WERI-Rb-1 (cell line): ENCODE data around the gene SOD1.

Source experiments
- DNase-seq: peaks from one replicate; pipeline ENCODE4 v3.0.0-alpha.2; 2020
- H3K27ac ChIP-seq: fragments of 250-450 bp; sonication (Bioruptor Pico); 2 replicates; pipeline ENCODE4 v1.5.1; 2020; ENCODE audit warnings: mild to moderate bottlenecking, moderate library complexity
- H3K27me3 ChIP-seq: fragments of 250-450 bp; sonication (Bioruptor Pico); 2 replicates; pipeline ENCODE4 v1.5.1; 2021; ENCODE audit warnings: mild to moderate bottlenecking, low read depth, moderate library complexity; ENCODE audit not compliant: insufficient read depth, severe bottlenecking
- H3K36me3 ChIP-seq: fragments of 250-450 bp; sonication (Bioruptor Pico); 2 replicates; pipeline ENCODE4 v1.5.1; 2020; ENCODE audit warnings: mild to moderate bottlenecking, moderate library complexity
- H3K4me3 ChIP-seq: 2 replicates; pipeline ENCODE4 v1.5.1; 2011; ENCODE audit warnings: low read depth, mild to moderate bottlenecking, control low read depth, low read length
- H3K9me3 ChIP-seq: fragments of 250-450 bp; sonication (Bioruptor Pico); 2 replicates; pipeline ENCODE4 v1.5.1; 2021; ENCODE audit warnings: mild to moderate bottlenecking, moderate library complexity; ENCODE audit not compliant: severe bottlenecking
- TF ChIP-seq, protein P1 (sequence below): IDR thresholded peaks from 2 replicates; pipeline ENCODE4 v1.5.1; 2011; ENCODE audit warnings: low read depth, mild to moderate bottlenecking, control low read depth, inconsistent platforms, low read length

SOD1 gene

DNA sequence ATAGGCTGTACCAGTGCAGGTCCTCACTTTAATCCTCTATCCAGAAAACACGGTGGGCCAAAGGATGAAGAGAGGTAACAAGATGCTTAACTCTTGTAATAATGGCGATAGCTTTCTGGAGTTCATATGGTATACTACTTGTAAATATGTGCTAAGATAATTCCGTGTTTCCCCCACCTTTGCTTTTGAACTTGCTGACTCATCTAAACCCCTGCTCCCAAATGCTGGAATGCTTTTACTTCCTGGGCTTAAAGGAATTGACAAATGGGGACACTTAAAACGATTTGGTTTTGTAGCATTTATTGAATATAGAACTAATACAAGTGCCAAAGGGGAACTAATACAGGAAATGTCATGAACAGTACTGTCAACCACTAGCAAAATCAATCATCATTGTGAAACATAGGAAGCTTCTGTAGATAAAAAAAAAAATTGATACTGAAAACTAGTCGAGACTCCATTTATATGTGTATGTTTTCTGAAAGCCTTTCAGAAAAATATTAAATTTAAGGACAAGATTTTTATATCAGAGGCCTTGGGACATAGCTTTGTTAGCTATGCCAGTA, 7.0 kb downstream of the SOD1 start:
- Histone ChIP-seq H3K4me3 (no peak overlapping the region), H3K9me3 (no peaks in the 10 kb centered on the region), H3K27ac (no peak overlapping the region), H3K27me3 (no peaks in the 10 kb centered on the region), H3K36me3 (peaks cover 92% of the 10 kb centered on the region)
- TF ChIP-seq, protein P1, sequence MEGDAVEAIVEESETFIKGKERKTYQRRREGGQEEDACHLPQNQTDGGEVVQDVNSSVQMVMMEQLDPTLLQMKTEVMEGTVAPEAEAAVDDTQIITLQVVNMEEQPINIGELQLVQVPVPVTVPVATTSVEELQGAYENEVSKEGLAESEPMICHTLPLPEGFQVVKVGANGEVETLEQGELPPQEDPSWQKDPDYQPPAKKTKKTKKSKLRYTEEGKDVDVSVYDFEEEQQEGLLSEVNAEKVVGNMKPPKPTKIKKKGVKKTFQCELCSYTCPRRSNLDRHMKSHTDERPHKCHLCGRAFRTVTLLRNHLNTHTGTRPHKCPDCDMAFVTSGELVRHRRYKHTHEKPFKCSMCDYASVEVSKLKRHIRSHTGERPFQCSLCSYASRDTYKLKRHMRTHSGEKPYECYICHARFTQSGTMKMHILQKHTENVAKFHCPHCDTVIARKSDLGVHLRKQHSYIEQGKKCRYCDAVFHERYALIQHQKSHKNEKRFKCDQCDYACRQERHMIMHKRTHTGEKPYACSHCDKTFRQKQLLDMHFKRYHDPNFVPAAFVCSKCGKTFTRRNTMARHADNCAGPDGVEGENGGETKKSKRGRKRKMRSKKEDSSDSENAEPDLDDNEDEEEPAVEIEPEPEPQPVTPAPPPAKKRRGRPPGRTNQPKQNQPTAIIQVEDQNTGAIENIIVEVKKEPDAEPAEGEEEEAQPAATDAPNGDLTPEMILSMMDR, result no peak
- no peak for DNase-seq

DNA sequence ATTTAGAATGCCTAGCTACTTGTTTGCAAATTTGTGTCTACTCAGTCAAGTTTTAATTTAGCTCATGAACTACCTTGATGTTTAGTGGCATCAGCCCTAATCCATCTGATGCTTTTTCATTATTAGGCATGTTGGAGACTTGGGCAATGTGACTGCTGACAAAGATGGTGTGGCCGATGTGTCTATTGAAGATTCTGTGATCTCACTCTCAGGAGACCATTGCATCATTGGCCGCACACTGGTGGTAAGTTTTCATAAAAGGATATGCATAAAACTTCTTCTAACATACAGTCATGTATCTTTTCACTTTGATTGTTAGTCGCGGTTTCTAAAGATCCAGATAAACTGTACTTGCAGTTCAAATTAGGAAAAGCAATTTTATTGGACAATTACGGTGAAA, 7.6 kb downstream of the SOD1 start:
- H3K27ac ChIP-seq, result no peak overlapping the region
- no peak overlapping the region for H3K4me3 ChIP-seq
- no peak for DNase-seq
- peaks cover 92% of the 10 kb centered on the region for H3K36me3 ChIP-seq
- TF ChIP-seq, protein P1, result no peak
- H3K9me3 ChIP-seq, result no peaks in the 10 kb centered on the region
- no peaks in the 10 kb centered on the region for H3K27me3 ChIP-seq

DNA sequence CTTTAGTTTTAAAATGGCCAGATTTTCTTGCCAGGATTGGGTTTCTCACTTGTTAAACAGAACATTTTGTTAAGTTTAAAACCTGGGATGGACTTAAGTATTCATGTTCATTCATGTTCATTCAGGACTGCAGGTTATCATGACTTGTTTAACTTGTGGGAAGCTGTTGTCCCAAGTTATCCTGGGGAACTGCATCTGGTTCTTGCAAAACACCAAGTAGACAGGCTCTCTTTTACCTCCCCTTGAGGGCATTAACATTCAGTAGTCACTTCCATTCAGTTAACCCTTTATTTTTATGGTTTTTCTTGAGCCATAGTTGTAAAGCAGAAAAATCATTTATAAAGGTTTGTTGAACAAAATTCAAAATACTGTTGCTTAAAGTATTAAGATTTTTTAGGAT, 8.1 kb downstream of the SOD1 start:
- no peaks in the 10 kb centered on the region for H3K27me3 ChIP-seq
- peaks cover 93% of the 10 kb centered on the region for H3K36me3 ChIP-seq
- no peaks in the 10 kb centered on the region for H3K9me3 ChIP-seq
- DNase-seq, result no peak
- no peak overlapping the region for H3K27ac ChIP-seq
- TF ChIP-seq, protein P1, result no peak
- no peak overlapping the region for H3K4me3 ChIP-seq

DNA sequence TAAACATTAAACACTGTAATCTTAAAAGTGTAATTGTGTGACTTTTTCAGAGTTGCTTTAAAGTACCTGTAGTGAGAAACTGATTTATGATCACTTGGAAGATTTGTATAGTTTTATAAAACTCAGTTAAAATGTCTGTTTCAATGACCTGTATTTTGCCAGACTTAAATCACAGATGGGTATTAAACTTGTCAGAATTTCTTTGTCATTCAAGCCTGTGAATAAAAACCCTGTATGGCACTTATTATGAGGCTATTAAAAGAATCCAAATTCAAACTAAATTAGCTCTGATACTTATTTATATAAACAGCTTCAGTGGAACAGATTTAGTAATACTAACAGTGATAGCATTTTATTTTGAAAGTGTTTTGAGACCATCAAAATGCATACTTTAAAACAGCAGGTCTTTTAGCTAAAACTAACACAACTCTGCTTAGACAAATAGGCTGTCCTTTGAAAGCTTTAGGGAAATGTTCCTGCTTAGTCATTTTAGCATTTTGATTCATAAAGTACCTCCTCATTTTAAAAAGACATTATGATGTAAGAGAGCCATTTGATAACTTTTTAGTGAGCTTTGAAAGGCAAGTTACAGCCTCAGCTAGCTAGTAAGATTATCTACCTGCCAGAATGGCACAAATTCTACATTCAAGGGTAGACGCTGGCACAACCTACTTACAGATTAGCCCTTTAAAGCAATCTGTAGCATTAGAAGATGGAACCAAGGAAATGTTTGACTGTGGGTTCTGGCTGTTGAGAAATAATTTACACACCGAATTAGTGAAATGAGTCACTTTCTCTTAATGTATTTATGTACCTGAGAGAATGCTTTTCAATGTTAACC, 9.4 kb downstream of the SOD1 start:
- Histone ChIP-seq H3K27ac (no peak overlapping the region), H3K4me3 (no peak overlapping the region), H3K9me3 (no peaks in the 10 kb centered on the region), H3K36me3 (peaks cover 85% of the 10 kb centered on the region), H3K27me3 (no peaks in the 10 kb centered on the region)
- TF ChIP-seq, protein P1, result no peak
- DNase-seq, result no peak

DNA sequence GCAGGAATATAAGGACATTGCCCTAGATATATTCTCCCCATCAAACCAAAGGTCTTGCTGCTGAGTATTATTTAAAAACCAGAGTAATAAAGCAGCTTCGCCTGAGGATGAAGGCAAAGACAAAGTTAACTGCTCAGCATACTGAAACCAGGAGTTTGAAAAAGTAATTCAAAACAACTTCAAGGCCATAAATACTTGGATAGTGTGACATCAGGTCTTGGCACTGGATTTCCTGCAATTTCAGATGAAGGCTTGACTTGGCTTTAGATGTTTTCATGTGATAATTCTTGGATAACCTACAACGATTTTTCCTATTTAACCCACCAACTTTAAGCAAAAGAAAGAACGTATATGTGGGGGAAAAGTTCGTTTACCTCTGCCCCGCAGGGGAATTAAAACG, 10.6 kb downstream of the SOD1 start:
- Histone ChIP-seq H3K4me3 (no peak overlapping the region), H3K27me3 (no peaks in the 10 kb centered on the region), H3K9me3 (no peaks in the 10 kb centered on the region), H3K27ac (no peak overlapping the region), H3K36me3 (peaks cover 73% of the 10 kb centered on the region)
- TF ChIP-seq, protein P1, result no peak
- DNase-seq, result no peak
